Measurements from ENCODE around the gene NR4A3. TPM values are rescaled to one million over a fixed set of nuclear protein-coding genes. Genes with fewer than 3 reads are reported as not detected.

Gene NR4A3
- total and polyA plus RNA-seq, 2 of the 13 experiments (the other 11 are each of a cell fraction or from before 2014, with no cell fraction given): 0.02 to 0.09 TPM

- peak; percentile 39; the same call in 1 of the 2 replicates for TF ChIP-seq E2F1 (CRISPR knock-in tag; IDR thresholded peaks at IDR 0.05)
- TF ChIP-seq PTBP1 (IDR thresholded peaks at IDR 0.05; ENCODE audit: low read depth, low read length, poor library complexity, severe bottlenecking): no peak
- TF ChIP-seq SIX4 (CRISPR knock-in tag; IDR thresholded peaks at IDR 0.05): 0 out of 2 replicates have a peak, but pooled peaks have one; percentile 12
- TF ChIP-seq CREM (IDR thresholded peaks at IDR 0.05): no peak
- 0 out of 2 replicates have a peak, but pooled peaks have one; percentile 7 for TF ChIP-seq CREM (CRISPR knock-in tag; IDR thresholded peaks at IDR 0.05)
- no peak for TF ChIP-seq TAF15 (IDR thresholded peaks at IDR 0.05; ENCODE audit: low read depth, low read length, poor library complexity, severe bottlenecking)
- TF ChIP-seq KLF11 (CRISPR knock-in tag; IDR thresholded peaks at IDR 0.05): no peak; the same call in 1 of the 2 replicates
- peak; percentile 63; the same call in 1 of the 2 replicates for TF ChIP-seq ESRRA (CRISPR knock-in tag; IDR thresholded peaks at IDR 0.05; ENCODE audit: low read depth)
- TF ChIP-seq POGZ (CRISPR knock-in tag; IDR thresholded peaks at IDR 0.05): peak; percentile 74
- TF ChIP-seq GTF3A (CRISPR knock-in tag; conservative IDR thresholded peaks at IDR 0.05): no peak
- no peak for TF ChIP-seq ZBTB39 (CRISPR knock-in tag; IDR thresholded peaks at IDR 0.05)
- TF ChIP-seq MTA1 (CRISPR knock-in tag; IDR thresholded peaks at IDR 0.05; ENCODE audit: borderline replicate concordance): no peak; the same call in 1 of the 2 replicates
- TF ChIP-seq E2F5 (CRISPR knock-in tag; conservative IDR thresholded peaks at IDR 0.05): no peak
- peak; percentile 88 for TF ChIP-seq YEATS4 (CRISPR knock-in tag; IDR thresholded peaks at IDR 0.05; ENCODE audit: borderline replicate concordance)
- peak; percentile 59; the same call in 1 of the 2 replicates for TF ChIP-seq ZNF225 (CRISPR knock-in tag; IDR thresholded peaks at IDR 0.05)
- TF ChIP-seq TFDP1 (CRISPR knock-in tag; IDR thresholded peaks at IDR 0.05; ENCODE audit: borderline replicate concordance): peak; percentile 62; the same call in 1 of the 2 replicates
- peak; percentile 85 for TF ChIP-seq ZGPAT (CRISPR knock-in tag; IDR thresholded peaks at IDR 0.05)
- peak; percentile 81 for TF ChIP-seq ZMYM4 (CRISPR knock-in tag; IDR thresholded peaks at IDR 0.05)
- 0 out of 2 replicates have a peak, but pooled peaks have one; percentile 56 for TF ChIP-seq SMYD3 (CRISPR knock-in tag; IDR thresholded peaks at IDR 0.05)
- peak; percentile 86; the same call in 1 of the 2 replicates for TF ChIP-seq ZNF20 (CRISPR knock-in tag; IDR thresholded peaks at IDR 0.05)
- TF ChIP-seq ZIK1 (CRISPR knock-in tag; IDR thresholded peaks at IDR 0.05; ENCODE audit: borderline replicate concordance, low read depth): 0 out of 2 replicates have a peak, but pooled peaks have one; percentile 10
- TF ChIP-seq ZNF333 (CRISPR knock-in tag; IDR thresholded peaks at IDR 0.05; ENCODE audit: borderline replicate concordance): peak; percentile 76; the same call in 1 of the 2 replicates
Observed at GRCh38 chr9:99906403-99907207, 84.9 kb downstream of the NR4A3 start, which contains the start of gene STX17 (continued).

Data from HepG2 (cell line).